ENCODE results near the gene LRRC49. TPM values are rescaled to one million over a fixed set of nuclear protein-coding genes. Genes with fewer than 3 reads are reported as not detected.

Gene LRRC49
- total RNA-seq, 1 experiment from 2014 or later = 8.3 TPM

GRCh38 chr15:70851889-70852288, 40.7 kb upstream of the LRRC49 start:
- no peak overlapping the region for H3K4ac ChIP-seq (ENCODE audit: low read depth, low read length)
- H3K14ac ChIP-seq (ENCODE audit: insufficient read depth, low read length) = no peak overlapping the region
- H3K9me3 Mint-ChIP-seq = peaks cover 0 to 2% of the 10 kb centered on the region in 2 experiments; a peak in 1 of 5 replicates
- peaks cover 11 to 14% (median 12%) of the 10 kb centered on the region in 3 experiments for H3K36me3 Mint-ChIP-seq (ENCODE audit: insufficient read depth in 1 of 3, low read depth in 3 of 3)
- no peaks in the 10 kb centered on the region for H3K9me3 ChIP-seq (ENCODE audit: control insufficient read depth, low read depth, low read length)
- DNase-seq = no peak
- H3K4me1 ChIP-seq (ENCODE audit: insufficient read depth, low read length) = no peaks in the 10 kb centered on the region
- H3K27me3 Mint-ChIP-seq (ENCODE audit: low read depth) = peaks cover 24% of the 10 kb centered on the region
- H2BK20ac ChIP-seq (ENCODE audit: low read depth, low read length, poor library complexity, severe bottlenecking) = no peak overlapping the region
- no peaks in the 10 kb centered on the region for H3K79me1 ChIP-seq (ENCODE audit: insufficient read depth, low read depth, low read length, poor library complexity, severe bottlenecking)
- H2AK5ac ChIP-seq (ENCODE audit: insufficient read length, low read length) = no peak overlapping the region
- H3K27ac Mint-ChIP-seq = no peak overlapping the region
- H3K4me2 ChIP-seq (ENCODE audit: insufficient read depth, insufficient read length, low read length) = no peak overlapping the region
- no peak overlapping the region for H4K91ac ChIP-seq (ENCODE audit: insufficient read length, low read depth, low read length)
- H3K27ac ChIP-seq (ENCODE audit: insufficient read length, low read depth, low read length) = no peak overlapping the region
- no peak overlapping the region for H4K5ac ChIP-seq (ENCODE audit: insufficient read length, low read depth, low read length)
- no peak overlapping the region for H2BK15ac ChIP-seq (ENCODE audit: low read depth, low read length)
- H4K20me1 ChIP-seq (ENCODE audit: control insufficient read depth, insufficient read depth, insufficient read length) = no peaks in the 10 kb centered on the region
- H3K4me3 Mint-ChIP-seq = no peak overlapping the region; a peak in 1 of 5 replicates
- no CpG with 5 or more reads among the region's 6 CpGs for WGBS (ENCODE audit: extremely low coverage, insufficient read length, low lambda C conversion rate)
- H2BK5ac ChIP-seq (ENCODE audit: insufficient read length, low read length) = no peak overlapping the region
- H2BK12ac ChIP-seq (ENCODE audit: insufficient read length, low read depth, low read length) = no peak overlapping the region
- H3K9ac ChIP-seq (ENCODE audit: extremely low read depth, insufficient read length, low read length) = no peak overlapping the region
- no peak overlapping the region for H2BK120ac ChIP-seq (ENCODE audit: low read depth, low read length, poor library complexity, severe bottlenecking)
- no peak overlapping the region for H3K23ac ChIP-seq (ENCODE audit: insufficient read length, low read depth, low read length)
- H3K56ac ChIP-seq (ENCODE audit: insufficient read length, low read depth, low read length) = no peak overlapping the region
- no peak overlapping the region for H2AFZ ChIP-seq (ENCODE audit: low read length)
- H3K18ac ChIP-seq (ENCODE audit: insufficient read length, low read depth, low read length) = no peak overlapping the region
- H4K8ac ChIP-seq (replicated peaks; ENCODE audit: insufficient read length, low read depth, low read length) = no peak overlapping the region
- H3T11ph ChIP-seq (ENCODE audit: low read length) = no peak overlapping the region
- H3K4me1 Mint-ChIP-seq = peaks cover 13 to 16% of the 10 kb centered on the region in 2 experiments
- no peak for TF ChIP-seq CTCF (conservative IDR thresholded peaks at IDR 0.05)
- H3K79me2 ChIP-seq (ENCODE audit: insufficient read depth, low read length) = no peaks in the 10 kb centered on the region
- peaks cover 12% of the 10 kb centered on the region for H3K23me2 ChIP-seq (ENCODE audit: insufficient read length, low read depth, low read length, poor library complexity, severe bottlenecking)
- no peaks in the 10 kb centered on the region for H3K27me3 ChIP-seq (ENCODE audit: insufficient read depth, low read length)
